Fibroblast of skin of scalp (primary cell): ENCODE data around the gene TMED7. TPM values are rescaled to one million over a fixed set of nuclear protein-coding genes. Genes with fewer than 3 reads are reported as not detected.
"Not testable (repeated sequence)": the region's sequence is repeated elsewhere in the genome, so short reads cannot be mapped to it uniquely, and the experiment has no call there.

Experiments used
- DNase-seq: peaks from one replicate; pipeline ENCODE4 v3.0.0-alpha.2; 2013
- polyA plus RNA-seq, 2 experiments: library from polyadenylated mRNA; unstranded; fragments of 120-200 nt; gene quantifications; one replicate each; pipeline ENCODE4 v1.2.1, GENCODE V29; 2013; ENCODE audit not compliant: insufficient read length in 2 of 2

Gene TMED7
- 94.2 TPM for polyA plus RNA-seq (2013, experiment 1 of 2; ENCODE audit: insufficient read length)
- 98.5 TPM for polyA plus RNA-seq (2013, experiment 2 of 2; ENCODE audit: insufficient read length)

DNA sequence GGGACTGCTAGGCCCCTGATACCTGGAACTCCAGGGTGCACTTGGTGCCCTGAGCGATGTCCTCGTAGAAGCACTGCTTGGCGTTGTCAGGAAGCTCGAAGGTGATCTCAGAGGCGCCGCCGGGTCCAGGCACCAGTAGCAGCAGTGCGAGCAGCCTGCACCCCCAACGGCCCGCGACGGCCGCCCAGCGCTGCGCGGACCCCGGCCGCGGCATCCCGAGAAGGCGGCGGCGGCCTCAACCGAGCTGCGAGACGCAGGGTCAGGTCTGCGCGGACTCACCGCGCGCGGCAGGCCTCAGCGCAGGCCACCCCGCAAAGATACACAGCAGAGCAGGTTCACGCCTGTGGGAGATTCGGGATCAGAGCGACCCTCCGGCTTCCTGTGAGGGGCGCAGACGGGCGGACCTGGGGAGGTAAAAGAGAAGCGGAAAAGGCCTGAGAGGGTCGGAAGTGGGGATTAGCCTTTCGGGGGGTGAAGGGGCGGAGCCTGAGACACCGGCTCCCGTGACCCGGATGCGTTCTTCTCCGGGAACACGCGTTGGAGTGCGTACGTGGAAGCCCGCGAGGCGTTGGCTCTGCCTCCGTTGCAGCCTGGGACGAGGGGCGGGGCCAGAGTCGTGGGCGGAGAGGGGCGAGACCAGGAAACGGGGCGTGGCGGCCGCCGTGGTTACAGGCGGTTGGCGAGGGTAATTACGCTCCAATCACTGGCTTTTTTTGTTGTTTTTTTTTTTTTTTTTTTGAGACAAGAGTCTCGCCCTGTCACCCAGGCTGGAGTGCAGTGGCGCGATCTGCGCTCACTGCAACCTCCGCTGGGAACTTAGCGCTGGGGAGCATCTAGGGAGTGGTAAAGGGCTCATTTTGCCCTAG lies at the start of gene TMED7:
Gene TMED7, minus strand, starts transcription at position 458 of the 866 bp plus-strand sequence. Its CDS starts 244 bp downstream, at position 214.
- peak; percentile 99 for DNase-seq

DNA sequence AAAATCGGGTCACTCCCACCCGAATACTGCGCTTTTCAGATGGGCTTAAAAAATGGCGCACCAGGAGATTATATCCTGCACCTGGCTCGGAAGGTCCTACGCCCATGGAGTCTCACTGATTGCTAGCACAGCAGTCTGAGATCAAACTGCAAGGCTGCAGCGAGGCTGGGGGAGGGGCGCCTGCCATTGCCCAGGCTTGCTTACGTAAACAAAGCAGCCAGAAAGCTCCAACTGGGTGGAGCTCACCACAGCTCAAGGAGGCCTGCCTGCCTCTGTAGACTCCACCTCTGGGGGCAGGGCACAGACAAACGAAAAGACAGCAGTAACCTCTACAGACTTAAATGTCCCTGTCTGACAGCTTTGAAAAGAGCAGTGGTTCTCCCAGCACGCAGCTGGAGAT lies 48.9 kb upstream of the TMED7 start:
- not testable (repeated sequence) for DNase-seq

- DNase-seq, result no peak
Measured at GRCh38 chr5:115673596-115673995, 47.8 kb upstream of the TMED7 start.

GRCh38 chr5:115671939-115672338 lies 46.1 kb upstream of the TMED7 start:
- no peak for DNase-seq

- DNase-seq, result peak; percentile 13
Measured at GRCh38 chr5:115666023-115666422, 40.2 kb upstream of the TMED7 start.

GRCh38 chr5:115661563-115661962 lies 35.7 kb upstream of the TMED7 start:
- DNase-seq, result no peak

DNA sequence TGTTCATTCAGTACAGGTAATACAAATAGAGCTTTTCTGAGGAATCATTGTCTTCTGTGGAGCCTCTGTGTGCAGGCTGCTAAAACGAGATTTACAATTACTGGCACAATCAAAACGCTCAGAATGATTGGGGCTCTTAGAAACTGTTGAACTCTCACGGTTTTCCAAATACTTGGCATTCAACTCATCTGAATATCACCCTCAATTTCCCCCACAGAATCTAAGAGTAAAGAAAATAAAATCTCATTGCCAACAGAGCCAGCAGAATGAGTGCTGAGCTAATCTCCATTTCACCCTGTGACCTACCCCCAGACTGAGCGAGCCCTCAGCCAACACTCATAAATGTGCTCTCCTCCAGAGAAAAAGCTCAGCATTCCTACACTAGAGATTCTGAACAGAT lies 35.3 kb upstream of the TMED7 start:
- DNase-seq, result peak; percentile 18

DNA sequence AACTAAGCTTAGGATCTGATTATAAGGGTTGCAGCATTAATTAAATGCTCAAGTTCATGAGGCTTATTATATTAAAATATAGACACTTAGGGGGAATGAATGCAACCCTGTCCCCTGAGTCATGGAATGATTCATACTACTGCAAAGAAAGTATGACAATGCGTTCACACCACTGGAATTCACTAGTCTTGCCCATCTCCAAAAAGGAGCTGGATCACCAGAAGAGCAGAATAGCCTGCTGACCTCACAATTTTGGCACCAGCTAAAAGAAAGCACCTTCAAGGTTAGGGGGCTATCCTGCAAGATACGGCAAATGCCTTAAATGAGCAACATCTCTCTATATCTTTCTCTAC lies 32.0 kb upstream of the TMED7 start:
- DNase-seq, result peak; percentile 89

DNA sequence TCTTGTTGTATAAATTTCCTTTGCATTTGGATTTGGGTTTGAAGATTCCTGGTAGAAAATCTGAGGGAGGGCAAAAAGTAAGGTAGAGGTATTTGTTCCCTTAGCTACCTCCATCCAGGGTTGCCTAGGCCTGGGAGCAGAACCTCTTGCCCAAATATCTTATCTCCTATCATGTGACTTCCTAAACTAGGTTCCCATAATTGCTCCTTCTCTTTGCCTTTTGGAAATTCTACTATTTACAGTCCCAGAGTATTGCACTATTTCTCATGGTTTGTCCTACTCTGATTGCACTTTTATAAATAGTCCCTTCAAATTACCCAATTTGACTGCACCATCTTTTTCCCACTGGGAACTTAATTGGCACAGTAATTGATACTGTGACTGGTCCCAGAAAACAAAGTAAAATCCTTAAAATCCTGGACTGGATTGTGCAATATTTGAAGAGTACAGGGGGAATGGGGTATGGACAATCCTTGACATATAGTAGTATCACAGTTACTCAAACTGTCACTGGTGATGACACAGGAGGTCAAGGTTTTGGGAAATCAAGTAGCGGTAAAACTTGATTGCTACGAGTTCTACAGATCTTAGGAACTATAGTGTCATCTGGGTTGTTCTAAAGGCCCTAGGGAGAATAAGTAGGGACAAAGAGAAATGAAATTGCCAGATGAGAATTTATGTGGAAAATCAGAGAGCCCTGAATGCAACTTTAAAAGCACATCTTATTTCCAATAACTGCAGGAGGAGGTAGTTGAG lies 31.5 kb upstream of the TMED7 start:
- no peak for DNase-seq

- no peak for DNase-seq
Measured at GRCh38 chr5:115656404-115656803, 30.6 kb upstream of the TMED7 start.

GRCh38 chr5:115655994-115656393 lies 30.2 kb upstream of the TMED7 start:
- no peak for DNase-seq

GRCh38 chr5:115649541-115649940 lies 23.7 kb upstream of the TMED7 start:
- no peak for DNase-seq

- DNase-seq, result no peak
Measured at GRCh38 chr5:115648056-115648455, 22.2 kb upstream of the TMED7 start.

DNA sequence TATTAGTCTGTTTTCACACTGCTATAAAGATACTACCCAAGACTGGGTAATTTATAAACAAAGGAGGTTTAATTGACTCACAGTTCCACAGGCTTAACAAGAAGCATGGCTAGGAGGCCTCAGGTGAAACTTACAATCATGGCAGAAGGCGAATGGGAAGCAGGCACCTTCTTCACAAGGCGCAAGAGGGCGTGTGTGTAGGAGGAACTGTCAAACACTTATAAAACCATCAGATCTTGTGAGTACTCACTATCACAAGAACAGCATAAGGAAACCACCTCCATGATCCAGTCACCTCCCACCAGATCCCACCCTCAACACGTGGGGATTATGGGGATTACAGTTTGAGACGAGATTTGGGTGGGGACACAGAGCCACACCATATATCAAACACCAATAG lies 19.6 kb upstream of the TMED7 start:
- not testable (repeated sequence) for DNase-seq

- no peak for DNase-seq
Measured at GRCh38 chr5:115644046-115644445, 18.2 kb upstream of the TMED7 start.

DNA sequence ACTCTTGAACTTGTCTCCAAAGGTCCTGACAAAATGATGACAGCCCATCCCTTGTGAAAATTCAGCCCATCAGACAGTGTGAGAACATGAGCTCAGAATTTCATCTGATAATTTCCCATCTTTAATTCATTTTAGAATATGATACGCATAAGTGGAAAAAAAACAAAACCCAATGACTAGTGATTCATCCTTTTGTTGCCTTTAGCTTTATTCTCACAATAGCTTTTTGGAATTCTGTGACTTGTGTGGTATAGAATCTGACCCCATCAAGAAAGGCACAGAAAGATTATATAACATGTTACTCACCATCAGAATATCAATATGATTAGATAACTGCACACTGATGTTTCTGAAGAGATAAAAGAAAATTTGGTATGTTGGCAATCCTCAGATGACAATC lies 16.1 kb upstream of the TMED7 start:
- peak; percentile 55 for DNase-seq

- no peak for DNase-seq
Measured at GRCh38 chr5:115640274-115640673, 14.4 kb upstream of the TMED7 start.

- DNase-seq, result no peak
Measured at GRCh38 chr5:115639377-115639776, 13.5 kb upstream of the TMED7 start.

DNA sequence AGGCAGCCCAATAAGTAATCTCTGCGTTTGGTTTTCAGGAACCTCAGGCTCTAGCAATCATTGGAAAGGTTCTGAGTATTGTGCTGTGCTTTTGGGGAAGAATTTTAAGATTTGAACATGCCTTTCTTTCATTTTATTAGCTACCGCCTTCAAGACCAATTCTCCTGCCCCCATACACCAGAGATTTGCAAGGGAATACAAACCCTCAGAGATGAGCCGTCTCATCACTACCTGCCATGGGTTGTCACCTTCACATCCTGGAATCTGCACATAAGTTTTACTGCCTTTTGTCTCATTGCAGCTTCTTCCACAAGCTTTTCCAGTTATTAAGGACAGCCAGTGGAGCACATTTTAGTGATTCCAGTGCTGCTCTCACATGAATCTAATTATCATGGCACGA lies 11.7 kb upstream of the TMED7 start:
- no peak for DNase-seq

GRCh38 chr5:115636008-115636407 lies 10.2 kb upstream of the TMED7 start:
- no peak for DNase-seq

DNA sequence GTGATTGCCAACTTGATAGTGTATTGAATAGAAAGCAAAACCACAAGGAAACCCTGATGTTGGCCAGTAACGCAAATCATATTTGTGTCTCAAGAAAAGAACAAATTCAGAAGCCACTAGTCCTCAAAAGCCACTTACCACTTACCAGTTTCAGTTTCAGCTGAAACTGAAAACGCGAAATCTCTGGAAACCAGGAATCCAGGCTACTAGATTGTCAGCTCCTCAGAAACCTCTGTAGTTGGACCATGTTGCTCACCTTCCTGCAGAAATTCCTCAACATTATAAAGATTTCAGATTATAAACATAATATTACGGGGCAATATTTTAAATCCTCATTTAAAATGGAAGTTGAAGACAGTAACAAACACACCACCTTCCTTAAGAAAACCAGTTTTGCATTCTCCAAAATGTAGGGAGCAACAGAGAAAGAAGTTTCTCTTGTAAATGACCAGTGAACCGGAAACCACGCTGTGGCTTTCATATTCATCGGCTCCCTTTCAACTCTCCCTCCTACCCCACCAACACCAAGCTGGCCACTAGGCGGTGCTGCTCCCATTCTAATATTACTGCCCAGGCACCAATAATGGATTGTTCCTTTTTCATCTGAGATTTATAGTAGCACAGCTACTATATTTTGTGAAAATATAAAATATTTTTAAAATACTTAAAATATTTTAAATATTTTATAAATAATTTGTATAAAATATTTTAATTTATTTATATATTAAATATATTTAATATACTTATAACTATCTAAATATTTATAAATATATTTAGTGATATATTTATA lies 8.7 kb upstream of the TMED7 start:
- peak; percentile 82 for DNase-seq

DNA sequence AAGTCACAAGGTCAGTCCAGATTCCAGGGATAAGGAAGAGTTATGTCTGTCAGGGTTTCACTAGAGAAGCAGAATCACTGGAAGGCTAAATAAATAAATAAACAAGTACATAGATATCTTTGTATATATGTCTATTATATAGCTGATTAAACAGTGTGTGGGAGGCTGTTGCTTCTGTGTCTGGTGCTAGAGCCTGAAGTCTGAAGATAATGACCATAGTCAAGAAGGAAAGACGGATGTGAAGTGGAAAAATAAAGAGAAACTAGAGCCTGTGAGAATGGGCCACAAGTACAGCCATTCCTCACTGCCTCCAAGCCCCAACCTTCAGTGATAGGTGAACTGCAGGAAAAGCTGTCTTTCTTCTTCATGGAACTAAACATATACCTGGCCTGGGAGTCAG lies 4.1 kb upstream of the TMED7 start:
- no peak for DNase-seq

GRCh38 chr5:115627295-115627865 lies 1.5 kb upstream of the TMED7 start:
- DNase-seq, result peak; percentile 71
